Right cardiac atrium (tissue), 5 donors: Measurements from ENCODE around the gene TRIML1. TPM values are rescaled to one million over a fixed set of nuclear protein-coding genes. Genes with fewer than 3 reads are reported as not detected.

ENCODE experiments used
- ATAC-seq, 2 donors: fragments of 200-7000 bp; cut with Tn5 transposase; one replicate each; pipeline versions ENCODE4 v1.8.0 to v1.9.1; 2020; ENCODE audit warnings: moderate library complexity in 2 of 2, mild to moderate bottlenecking in 1 of 2
- DNase-seq, 3 donors: peaks; one replicate each; pipeline ENCODE4 v3.0.0-alpha.2; 2020
- H3K27ac ChIP-seq: one replicate; pipeline ENCODE4 v1.5.1; 2013; ENCODE audit warnings: mild to moderate bottlenecking, low read length, control low read depth, moderate library complexity
- H3K27me3 ChIP-seq: one replicate; pipeline ENCODE4 v1.6.1; 2013; ENCODE audit not compliant: control insufficient read depth, insufficient read depth
- H3K4me1 ChIP-seq: one replicate; pipeline ENCODE4 v1.6.1; 2013; ENCODE audit warnings: low read length; ENCODE audit not compliant: control insufficient read depth, insufficient read depth
- H3K4me3 ChIP-seq: one replicate; pipeline ENCODE4 v1.5.1; 2013; ENCODE audit warnings: low read length, control low read depth
- H3K9me3 ChIP-seq: one replicate; pipeline ENCODE4 v1.6.1; 2013; ENCODE audit warnings: low read length; ENCODE audit not compliant: control insufficient read depth
- WGBS: extraction: QIAGEN DNeasy Blood & Tissue Kit; methylation state at CpG from one replicate; pipeline ENCODE4 v1.1.7; 2013; 5-methylcytosine and 5-hydroxymethylcytosine counted together
- intact Hi-C, 4 donors: fragments of 100-400 bp; cut with DNase I; formaldehyde crosslinking; loops; one replicate each; pipeline versions ENCODE4 v1.11.0 to v1.14.0; 2022 to 2023
- polyA plus RNA-seq: library from polyadenylated mRNA; stranded (reverse); fragments of 200-250 nt; gene quantifications from one replicate; pipeline ENCODE4 v1.2.3, GENCODE V29; 2013
- total RNA-seq, 4 donors: library from RNA; stranded (reverse); fragmentation: NEBNext Ultra II Directional; extraction: Animal tissue kit (Norgen Biotek cat#: 25700); gene quantifications; one replicate each; pipeline ENCODE4 v1.2.1, GENCODE V29; 2021
- donor health status: healthy with polysubstance abuse.
- donor health status: DM: no; HTN: yes; CAD: no.
- donor health status: DM: no; HTN: no; CAD: no.
- donor health status: DM: no; HTN: yes; CAD: no; lungs with severe emphysema.
- donor health status: DM: yes; HTN: yes; CAD: no.

TRIML1 gene
- total and polyA plus RNA-seq, 5 donors = not detected

DNA sequence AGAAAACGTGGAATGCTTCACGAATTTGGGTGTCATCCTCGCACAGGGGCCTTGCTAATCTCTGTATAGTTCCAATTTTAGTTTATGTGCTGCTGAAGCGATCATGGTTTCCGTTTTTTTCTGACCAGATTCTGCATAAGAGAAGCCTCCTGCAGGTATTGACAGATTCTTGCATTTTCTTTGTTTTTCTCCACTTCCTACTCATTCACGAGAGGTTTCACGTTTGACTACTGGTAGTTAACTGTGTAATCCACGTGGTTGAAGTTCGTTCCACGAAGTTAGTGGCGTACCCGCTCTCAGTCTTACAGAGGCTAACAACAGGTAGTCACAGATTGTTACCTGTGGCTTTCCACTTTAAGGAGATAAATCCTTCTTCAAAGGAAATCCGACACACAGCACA is 17.7 kb upstream of the TRIML1 start:
- no peak for ATAC-seq
- WGBS = 58% methylated on average over 13 of the region's 13 CpGs
- Histone ChIP-seq H3K4me3 (no peak overlapping the region), H3K27me3 (no peaks in the 10 kb centered on the region), H3K4me1 (no peaks in the 10 kb centered on the region), H3K27ac (no peak overlapping the region), H3K9me3 (no peaks in the 10 kb centered on the region)
- no peak for DNase-seq
- intact Hi-C loops = no loop called here

DNA sequence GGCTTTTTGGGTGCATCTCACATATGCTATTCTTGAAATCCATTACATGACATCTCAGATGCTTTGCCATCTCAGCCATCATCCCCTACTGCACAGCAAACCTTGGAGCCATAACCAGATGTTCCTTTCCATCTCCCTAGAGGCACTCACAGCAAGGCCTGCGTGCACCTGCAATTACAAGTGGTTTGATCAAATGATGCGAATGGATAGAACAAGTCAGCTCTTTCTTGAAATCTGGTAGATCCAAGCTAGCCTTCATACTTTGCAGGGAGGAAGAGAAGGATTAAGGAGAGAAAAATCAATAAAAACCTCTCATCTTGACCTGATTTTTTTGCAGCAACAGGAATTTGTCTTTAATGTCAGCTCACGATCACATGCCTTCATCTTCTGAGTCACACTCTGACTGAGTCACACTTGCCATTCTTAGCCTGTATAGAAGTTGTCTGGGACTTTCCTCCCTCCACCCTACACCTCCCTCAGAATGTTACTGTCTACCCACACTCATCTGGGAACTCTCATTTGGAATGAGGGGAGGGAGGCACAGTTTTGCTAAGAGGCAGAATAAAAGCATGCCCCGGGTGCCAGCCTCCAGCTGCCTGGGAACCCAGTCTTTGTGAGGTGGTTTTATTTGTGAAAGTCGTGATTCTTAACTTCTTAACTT is 11.9 kb upstream of the TRIML1 start:
- no peak for ATAC-seq
- no peak for DNase-seq
- H3K4me3 ChIP-seq = no peak overlapping the region
- intact Hi-C loops = no loop called here
- 65% methylated on average over 5 of the region's 5 CpGs for WGBS
- no peaks in the 10 kb centered on the region for H3K9me3 ChIP-seq
- no peak overlapping the region for H3K27ac ChIP-seq
- H3K27me3 ChIP-seq = no peaks in the 10 kb centered on the region
- no peaks in the 10 kb centered on the region for H3K4me1 ChIP-seq

GRCh38 chr4:188130355-188130754 is 8.9 kb upstream of the TRIML1 start:
- H3K4me1 ChIP-seq = no peaks in the 10 kb centered on the region
- no peaks in the 10 kb centered on the region for H3K9me3 ChIP-seq
- no peak overlapping the region for H3K27ac ChIP-seq
- DNase-seq = no peak
- 81% methylated on average over 4 of the region's 4 CpGs for WGBS
- no peak overlapping the region for H3K4me3 ChIP-seq
- no peak for ATAC-seq
- intact Hi-C loops = no loop called here
- H3K27me3 ChIP-seq = no peaks in the 10 kb centered on the region

DNA sequence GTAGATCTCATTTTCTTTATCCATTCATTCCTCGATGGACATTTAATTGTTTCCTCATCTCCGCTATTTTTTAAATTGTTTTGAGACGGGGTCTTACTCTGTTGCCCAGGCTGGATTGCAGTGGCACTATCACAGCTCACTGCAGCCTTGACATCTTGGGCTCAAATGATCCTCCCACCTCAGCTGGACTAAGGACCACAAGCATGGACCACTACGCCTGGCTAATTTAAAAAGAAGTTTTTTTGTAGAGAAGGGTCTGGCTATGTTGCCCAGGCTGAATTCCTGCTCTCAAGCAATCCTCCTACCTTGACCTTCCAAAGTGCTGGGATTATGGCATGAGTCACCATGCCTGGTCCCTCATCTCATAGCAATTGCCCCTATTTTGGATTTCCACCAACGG is 7.0 kb upstream of the TRIML1 start:
- DNase-seq (no peak), ATAC-seq (no peak)
- intact Hi-C loops = no loop called here
- Histone ChIP-seq H3K27ac (no peak overlapping the region), H3K9me3 (no peaks in the 10 kb centered on the region), H3K4me3 (no peak overlapping the region), H3K4me1 (no peaks in the 10 kb centered on the region), H3K27me3 (peaks cover 3% of the 10 kb centered on the region)
- WGBS = 78% methylated on average over 5 of the region's 5 CpGs

DNA sequence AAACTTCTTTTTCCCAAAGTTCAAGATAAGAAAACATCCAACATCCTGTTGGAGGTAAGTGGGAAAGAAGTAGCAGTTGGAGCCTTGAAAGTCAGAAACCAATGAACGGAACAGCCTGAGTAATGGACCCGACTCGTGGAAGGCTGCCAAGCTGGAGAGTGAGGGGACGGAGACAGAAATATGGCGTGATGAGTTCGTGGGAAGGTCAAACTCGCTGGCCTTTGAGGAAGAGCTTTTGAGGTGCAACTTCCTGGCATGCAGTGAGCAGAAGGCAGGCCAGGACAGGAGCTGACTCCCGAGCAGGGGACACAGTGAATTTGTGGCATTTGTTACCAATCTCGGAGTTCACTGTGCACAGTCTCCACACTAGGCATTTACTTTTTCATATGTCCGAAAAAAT is 1.0 kb upstream of the TRIML1 start:
- intact Hi-C loops = no loop called here
- Histone ChIP-seq H3K4me3 (no peak overlapping the region), H3K27me3 (peaks cover 3% of the 10 kb centered on the region), H3K27ac (no peak overlapping the region), H3K9me3 (no peaks in the 10 kb centered on the region), H3K4me1 (no peaks in the 10 kb centered on the region)
- DNase-seq = no peak
- no peak for ATAC-seq
- WGBS = 43% methylated on average over 10 of the region's 10 CpGs

- 88% methylated on average over 19 of the region's 19 CpGs for WGBS
- no peaks in the 10 kb centered on the region for H3K9me3 ChIP-seq
- no peak for ATAC-seq
- intact Hi-C loops = no loop called here
- H3K4me3 ChIP-seq = no peak overlapping the region
- no peaks in the 10 kb centered on the region for H3K4me1 ChIP-seq
- DNase-seq = no peak
- H3K27ac ChIP-seq = no peak overlapping the region
- peaks cover 3% of the 10 kb centered on the region for H3K27me3 ChIP-seq
These were observed 430 bp downstream of the TRIML1 start for GRCh38 chr4:188139671-188140070.

DNA sequence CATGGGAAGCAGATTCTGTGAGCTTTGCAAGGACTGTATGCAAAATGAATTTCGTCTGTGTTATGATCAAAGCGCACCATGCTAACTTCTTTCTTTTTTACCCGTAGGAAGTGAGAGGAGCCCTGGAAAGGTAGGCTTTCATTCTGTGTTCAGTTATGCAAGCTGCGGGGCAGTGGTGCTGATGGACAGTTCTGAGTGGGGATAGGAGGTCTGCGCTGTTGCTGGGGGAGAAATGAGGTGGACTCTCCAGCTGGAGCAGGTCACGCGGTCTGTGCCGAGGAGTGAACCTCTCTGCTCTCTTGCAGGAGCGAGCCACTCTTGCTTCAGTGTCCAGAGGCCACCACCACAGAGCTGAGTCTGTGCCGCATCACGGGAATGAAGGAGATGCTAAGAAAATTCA is 4.5 kb downstream of the TRIML1 start:
- no peak overlapping the region for H3K27ac ChIP-seq
- no peaks in the 10 kb centered on the region for H3K4me1 ChIP-seq
- DNase-seq (no peak), ATAC-seq (no peak)
- WGBS = 56% methylated on average over 11 of the region's 11 CpGs
- H3K4me3 ChIP-seq = no peak overlapping the region
- intact Hi-C loops = no loop called here
- H3K27me3 ChIP-seq = no peaks in the 10 kb centered on the region
- no peaks in the 10 kb centered on the region for H3K9me3 ChIP-seq

- no peaks in the 10 kb centered on the region for H3K27me3 ChIP-seq
- no peaks in the 10 kb centered on the region for H3K9me3 ChIP-seq
- no peak overlapping the region for H3K27ac ChIP-seq
- 82% methylated on average over 10 of the region's 10 CpGs for WGBS
- intact Hi-C loops = no loop called here
- no peak for DNase-seq
- ATAC-seq = no peak
- H3K4me3 ChIP-seq = no peak overlapping the region
- no peaks in the 10 kb centered on the region for H3K4me1 ChIP-seq
These were observed 6.4 kb downstream of the TRIML1 start for GRCh38 chr4:188145601-188146000.

GRCh38 chr4:188146618-188147017 is 7.4 kb downstream of the TRIML1 start:
- intact Hi-C loops = no loop called here
- WGBS = 65% methylated on average over 11 of the region's 11 CpGs
- DNase-seq (no peak), ATAC-seq (no peak)
- Histone ChIP-seq H3K27ac (no peak overlapping the region), H3K9me3 (no peaks in the 10 kb centered on the region), H3K4me3 (no peak overlapping the region), H3K4me1 (no peaks in the 10 kb centered on the region), H3K27me3 (no peaks in the 10 kb centered on the region)

DNA sequence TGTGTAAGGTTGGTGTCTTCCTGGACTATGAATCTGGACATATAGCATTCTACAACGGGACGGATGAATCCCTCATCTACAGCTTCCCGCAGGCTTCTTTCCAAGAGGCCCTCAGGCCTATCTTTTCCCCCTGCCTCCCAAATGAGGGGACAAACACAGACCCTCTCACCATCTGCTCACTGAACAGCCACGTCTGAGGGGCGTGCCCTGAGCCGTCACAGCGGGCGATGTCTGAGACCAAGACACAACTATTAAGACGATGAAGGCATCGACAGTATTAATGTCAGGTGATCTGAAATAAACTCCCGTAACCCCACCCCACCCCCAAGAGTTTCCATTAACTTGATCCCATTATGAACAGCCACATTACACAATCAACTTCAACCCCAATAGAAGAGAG is 7.9 kb downstream of the TRIML1 start:
- no peak overlapping the region for H3K27ac ChIP-seq
- H3K9me3 ChIP-seq = no peaks in the 10 kb centered on the region
- DNase-seq = no peak
- WGBS = 91% methylated on average over 11 of the region's 11 CpGs
- ATAC-seq = no peak
- H3K27me3 ChIP-seq = no peaks in the 10 kb centered on the region
- intact Hi-C loops = no loop called here
- H3K4me1 ChIP-seq = no peaks in the 10 kb centered on the region
- H3K4me3 ChIP-seq = no peak overlapping the region

DNA sequence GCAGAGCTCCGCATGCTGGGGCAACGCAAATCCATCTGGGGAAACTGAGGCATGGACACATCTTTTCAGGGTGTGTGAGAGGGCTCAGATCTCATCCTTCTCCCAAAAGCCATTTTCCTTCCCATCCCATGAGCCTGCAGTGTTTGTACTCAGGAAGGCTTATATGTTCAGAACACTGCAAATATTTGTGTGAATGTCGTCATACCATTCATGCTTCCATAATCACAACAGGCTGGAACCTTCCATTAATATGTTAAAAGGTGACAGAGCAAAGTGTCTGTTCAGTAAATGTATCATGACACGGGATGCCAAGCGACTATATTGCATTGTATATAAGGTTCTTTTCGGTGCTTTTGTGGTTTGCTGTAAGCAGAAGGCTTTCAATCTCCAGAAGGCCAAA is 8.5 kb downstream of the TRIML1 start:
- WGBS = 90% methylated on average over 6 of the region's 6 CpGs
- Histone ChIP-seq H3K9me3 (no peaks in the 10 kb centered on the region), H3K4me1 (no peaks in the 10 kb centered on the region), H3K27me3 (no peaks in the 10 kb centered on the region), H3K4me3 (no peak overlapping the region), H3K27ac (no peak overlapping the region)
- ATAC-seq (no peak), DNase-seq (no peak)
- intact Hi-C loops = no loop called here
